Endothelial cell (in vitro differentiated cells): ENCODE measurements around the gene TREML4. TPM values are rescaled to one million over a fixed set of nuclear protein-coding genes. Genes with fewer than 3 reads are reported as not detected.

Experiments used
- DNase-seq: peaks from one replicate; pipeline ENCODE4 v3.0.0; 2021; ENCODE audit warnings: low spot score
- H3K27ac Mint-ChIP-seq: one replicate; pipeline ENCODE4 v1.8.0; 2021; ENCODE audit warnings: mixed read lengths, inconsistent platforms; ENCODE audit not compliant: unreplicated experiment
- H3K27me3 Mint-ChIP-seq: one replicate; pipeline ENCODE4 v1.8.0; 2021; ENCODE audit warnings: mild to moderate bottlenecking, moderate library complexity, mixed read lengths, inconsistent platforms; ENCODE audit not compliant: unreplicated experiment
- H3K36me3 Mint-ChIP-seq: one replicate; pipeline ENCODE4 v1.8.0; 2021; ENCODE audit warnings: mild to moderate bottlenecking, low read depth, mixed read lengths, inconsistent platforms; ENCODE audit not compliant: unreplicated experiment
- H3K4me1 Mint-ChIP-seq: one replicate; pipeline ENCODE4 v1.8.0; 2021; ENCODE audit warnings: mild to moderate bottlenecking, mixed read lengths, inconsistent platforms; ENCODE audit not compliant: unreplicated experiment
- H3K4me3 Mint-ChIP-seq: one replicate; pipeline ENCODE4 v1.8.0; 2021; ENCODE audit warnings: mild to moderate bottlenecking, mixed read lengths, inconsistent platforms; ENCODE audit not compliant: unreplicated experiment
- H3K9me3 Mint-ChIP-seq: one replicate; pipeline ENCODE4 v1.8.0; 2021; ENCODE audit warnings: mixed read lengths, inconsistent platforms; ENCODE audit not compliant: unreplicated experiment
- CTCF ChIP-seq: fragments of 200-600 bp; sonication (generic); IDR thresholded peaks from one replicate; pipeline ENCODE4 v1.5.0; 2021; ENCODE audit warnings: antibody characterized with exemption; ENCODE audit not compliant: unreplicated experiment
- total RNA-seq: library from RNA; stranded (reverse); fragmentation: NEBNext Ultra II Directional; extraction: Animal tissue kit (Norgen Biotek cat#: 25700); gene quantifications from one replicate; pipeline ENCODE4 v1.2.1, GENCODE V29; 2021; ENCODE audit not compliant: unreplicated experiment

TREML4 gene
- total RNA-seq, 1 donor from 2014 or later = 0.15 TPM

DNA sequence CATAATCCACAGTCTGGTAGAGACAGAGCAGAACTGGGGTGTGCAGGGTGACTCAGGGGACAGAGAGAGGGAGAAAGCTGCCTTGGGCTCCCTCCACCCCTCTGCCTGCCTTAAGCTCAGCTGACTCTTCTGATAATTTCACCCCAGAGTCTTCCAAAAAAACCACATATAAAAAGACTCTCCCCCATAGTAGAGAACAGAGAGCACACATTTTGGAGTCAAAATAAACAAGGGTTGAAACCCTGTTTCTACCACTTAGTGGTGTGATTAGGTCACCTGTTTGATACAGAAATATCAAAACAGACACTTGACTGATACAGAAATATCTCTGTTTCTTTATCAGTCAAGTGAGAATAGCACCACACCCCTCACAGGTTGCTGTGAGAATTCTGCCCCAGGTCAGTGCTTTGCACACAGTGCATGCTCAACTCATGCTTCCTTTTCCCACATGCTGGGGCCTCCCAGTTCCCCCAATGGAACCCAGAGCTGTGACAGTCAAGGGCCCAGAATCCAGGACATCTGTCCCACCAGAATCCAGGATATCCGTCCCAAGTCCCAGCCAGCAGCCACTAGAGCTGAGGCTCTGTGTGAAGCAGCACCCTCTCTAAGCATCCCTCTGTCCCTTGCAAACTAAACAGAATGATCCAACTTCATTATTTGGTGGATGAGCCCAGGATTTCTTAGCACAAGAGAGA, 28.4 kb upstream of the TREML4 start:
- Mint-ChIP-seq H3K27me3 (peaks cover 3% of the 10 kb centered on the region), H3K4me3 (no peak overlapping the region), H3K9me3 (no peaks in the 10 kb centered on the region), H3K4me1 (peaks cover 24% of the 10 kb centered on the region), H3K27ac (peak overlapping the region; percentile 37), H3K36me3 (peaks cover 3% of the 10 kb centered on the region)
- no peak for DNase-seq
- no peak for TF ChIP-seq CTCF

GRCh38 chr6:41200296-41200900, 27.8 kb upstream of the TREML4 start:
- no peak for TF ChIP-seq CTCF
- peak overlapping the region; percentile 37 for H3K27ac Mint-ChIP-seq
- H3K4me3 Mint-ChIP-seq = no peak overlapping the region
- H3K4me1 Mint-ChIP-seq = peaks cover 24% of the 10 kb centered on the region
- DNase-seq = peak; percentile 18
- no peaks in the 10 kb centered on the region for H3K9me3 Mint-ChIP-seq
- H3K36me3 Mint-ChIP-seq = no peaks in the 10 kb centered on the region
- peaks cover 3% of the 10 kb centered on the region for H3K27me3 Mint-ChIP-seq

DNA sequence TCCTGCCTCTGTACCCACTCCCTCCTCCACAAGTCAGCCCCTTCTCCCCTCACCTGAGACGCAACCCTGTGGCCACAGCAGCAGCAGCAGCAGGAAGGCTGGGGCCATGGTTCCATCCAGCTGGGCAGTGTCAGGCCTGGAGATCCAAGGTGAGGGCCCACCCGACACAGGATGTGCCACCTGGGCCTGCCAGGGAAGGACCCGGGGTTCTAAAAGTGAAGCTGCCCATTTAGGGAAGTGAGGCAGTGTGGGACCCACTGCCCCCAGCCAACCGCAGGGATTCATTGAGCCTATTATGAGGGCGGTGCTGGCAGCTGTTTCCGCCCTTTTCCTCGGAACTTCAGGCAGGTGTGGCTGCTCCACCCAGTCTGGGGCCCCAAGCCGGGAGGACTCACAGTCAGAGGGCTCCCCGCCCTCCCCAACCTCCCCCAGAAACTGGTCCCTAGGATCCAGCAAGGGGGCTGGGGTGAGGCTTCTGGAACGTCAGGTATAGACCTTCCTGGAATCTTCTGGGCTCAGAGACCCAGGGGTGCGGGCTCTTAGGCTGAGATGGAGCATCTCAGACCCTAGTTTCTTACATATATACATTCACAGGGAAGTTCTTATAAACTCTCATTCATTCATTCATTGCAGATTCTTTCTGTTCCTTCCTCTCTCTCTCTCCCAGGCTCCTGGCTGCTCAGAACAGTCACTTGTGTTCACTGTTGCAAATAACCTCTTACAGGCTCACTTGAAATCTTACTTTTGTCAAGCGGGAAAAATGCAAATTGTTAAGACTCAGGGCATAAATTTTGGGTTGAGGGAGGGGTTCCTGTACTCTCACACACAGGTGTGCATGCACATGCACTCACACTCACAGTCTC, 27.0 kb upstream of the TREML4 start, which contains the start of gene TREML2:
Gene TREML2 (minus strand): TSS at position 249 of the 863 bp plus-strand sequence. CDS start 141 bp downstream, at position 108.
- H3K27ac Mint-ChIP-seq = peak within 1 kb of the TSS; percentile 37
- no peak within 1 kb of the TSS for H3K4me3 Mint-ChIP-seq
- DNase-seq = no peak
- H3K4me1 Mint-ChIP-seq = peaks cover 24% of the 10 kb centered on the region
- no peaks in the 10 kb centered on the region for H3K9me3 Mint-ChIP-seq
- peaks cover 3% of the 10 kb centered on the region for H3K27me3 Mint-ChIP-seq
- H3K36me3 Mint-ChIP-seq = no peaks in the 10 kb centered on the region
- TF ChIP-seq CTCF = no peak

GRCh38 chr6:41201764-41202173, 26.4 kb upstream of the TREML4 start:
- no peak for TF ChIP-seq CTCF
- Mint-ChIP-seq H3K27me3 (peaks cover 3% of the 10 kb centered on the region), H3K4me3 (no peak overlapping the region), H3K27ac (no peak overlapping the region), H3K9me3 (no peaks in the 10 kb centered on the region), H3K36me3 (no peaks in the 10 kb centered on the region), H3K4me1 (peaks cover 24% of the 10 kb centered on the region)
- no peak for DNase-seq
